Breast epithelium (tissue), 3 donors: Measurements from ENCODE around the gene ZNF546.

Experiments used
- POLR2AphosphoS5 ChIP-seq, 3 donors: sonication (generic); formaldehyde crosslinking; IDR thresholded peaks; one replicate each; pipeline ENCODE4 v1.6.1; 2017; ENCODE audit warnings: antibody characterized with exemption in 3 of 3
- TF ChIP-seq, protein P1 (sequence below), 3 donors: fragments of 450-650 bp; IDR thresholded peaks; one replicate each; pipeline ENCODE4 v1.5.1; 2016 to 2017; ENCODE audit warnings: antibody characterized with exemption in 3 of 3, mild to moderate bottlenecking in 3 of 3, moderate library complexity in 3 of 3

GRCh38 chr19:40009674-40010073 lies 12.8 kb downstream of the ZNF546 start:
- TF ChIP-seq, protein P1, sequence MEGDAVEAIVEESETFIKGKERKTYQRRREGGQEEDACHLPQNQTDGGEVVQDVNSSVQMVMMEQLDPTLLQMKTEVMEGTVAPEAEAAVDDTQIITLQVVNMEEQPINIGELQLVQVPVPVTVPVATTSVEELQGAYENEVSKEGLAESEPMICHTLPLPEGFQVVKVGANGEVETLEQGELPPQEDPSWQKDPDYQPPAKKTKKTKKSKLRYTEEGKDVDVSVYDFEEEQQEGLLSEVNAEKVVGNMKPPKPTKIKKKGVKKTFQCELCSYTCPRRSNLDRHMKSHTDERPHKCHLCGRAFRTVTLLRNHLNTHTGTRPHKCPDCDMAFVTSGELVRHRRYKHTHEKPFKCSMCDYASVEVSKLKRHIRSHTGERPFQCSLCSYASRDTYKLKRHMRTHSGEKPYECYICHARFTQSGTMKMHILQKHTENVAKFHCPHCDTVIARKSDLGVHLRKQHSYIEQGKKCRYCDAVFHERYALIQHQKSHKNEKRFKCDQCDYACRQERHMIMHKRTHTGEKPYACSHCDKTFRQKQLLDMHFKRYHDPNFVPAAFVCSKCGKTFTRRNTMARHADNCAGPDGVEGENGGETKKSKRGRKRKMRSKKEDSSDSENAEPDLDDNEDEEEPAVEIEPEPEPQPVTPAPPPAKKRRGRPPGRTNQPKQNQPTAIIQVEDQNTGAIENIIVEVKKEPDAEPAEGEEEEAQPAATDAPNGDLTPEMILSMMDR (IDR thresholded peaks at IDR 0.05) = no peak
- no peak for TF ChIP-seq POLR2AphosphoS5 (IDR thresholded peaks at IDR 0.05)
